ENCODE data around the gene CCR9. TPM values are rescaled to one million over a fixed set of nuclear protein-coding genes. Genes with fewer than 3 reads are reported as not detected.

The CCR9 gene
- total RNA-seq, 1 experiment from 2014 or later, result not detected

DNA sequence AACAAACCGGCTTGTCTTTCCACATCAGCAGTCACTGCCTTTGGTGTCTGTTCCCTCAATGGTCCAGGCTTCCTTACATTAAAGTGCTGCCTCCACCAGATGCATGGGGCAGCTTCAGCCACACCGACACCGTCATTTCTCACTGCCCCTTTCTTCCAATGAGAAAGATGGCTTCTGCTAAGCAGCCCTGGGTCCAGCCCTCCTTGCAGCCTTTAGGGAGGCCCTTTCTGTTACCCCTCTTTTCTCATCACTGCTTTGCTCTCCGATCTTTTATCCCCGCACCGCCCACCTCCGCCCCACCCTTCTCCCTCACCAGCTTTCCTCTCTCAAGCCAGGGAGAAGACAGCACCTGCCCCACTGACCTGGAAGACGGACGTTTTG lies 28.7 kb downstream of the CCR9 start:
- H2AFZ ChIP-seq (ENCODE audit: low read depth, low read length, poor library complexity, severe bottlenecking), result no peak overlapping the region
- no peak overlapping the region for H3K4me3 ChIP-seq (replicated peaks in 1 of 2; ENCODE audit: low read depth in 1 of 2, low read length in 2 of 2)
- intact Hi-C loops (cut with micrococcal nuclease), result no loop called here
- TF ChIP-seq YY1 (IDR thresholded peaks at IDR 0.05; ENCODE audit: extremely low read depth, insufficient replicate concordance, low read depth, low read length) (no peak), CEBPB (IDR thresholded peaks at IDR 0.05; ENCODE audit: low read depth) (no peak), CBX3 (IDR thresholded peaks at IDR 0.05; ENCODE audit: low read depth) (no peak), ELF1 (IDR thresholded peaks at IDR 0.05; ENCODE audit: borderline replicate concordance, low read depth) (no peak), POLR2A (IDR thresholded peaks at IDR 0.05; ENCODE audit: borderline replicate concordance, extremely low read depth, insufficient read depth, insufficient read length) (no peak), FOSL1 (IDR thresholded peaks at IDR 0.05; ENCODE audit: low read depth) (no peak), RAD21 (IDR thresholded peaks at IDR 0.05; ENCODE audit: low read depth) (no peak), SIN3A (IDR thresholded peaks at IDR 0.05; ENCODE audit: low read depth) (no peak), SP1 (IDR thresholded peaks at IDR 0.05; ENCODE audit: low read depth) (no peak), EZH2 (IDR thresholded peaks at IDR 0.05) (no peak), TCF7L2 (IDR thresholded peaks at IDR 0.05; ENCODE audit: borderline replicate concordance, extremely low read depth, insufficient read depth, insufficient read length) (no peak), POLR2AphosphoS5 (IDR thresholded peaks at IDR 0.05; ENCODE audit: low read depth, low read length) (no peak)
- ATAC-seq, result no peak
- DNase-seq (ENCODE audit: low read depth, low spot score), result no peak
- no TSS peak for BruUV-seq (replicated peaks)
- H3K9ac ChIP-seq (ENCODE audit: low read length), result no peak overlapping the region
- no peaks in the 10 kb centered on the region for H3K9me2 ChIP-seq (ENCODE audit: insufficient read depth)
- H3K4me2 ChIP-seq (ENCODE audit: low read length), result no peak overlapping the region
- no peak overlapping the region for H3K27ac ChIP-seq (ENCODE audit: low read depth, low read length)
- no peaks in the 10 kb centered on the region for H3K9me3 ChIP-seq (ENCODE audit: control insufficient read depth in 1 of 2, insufficient read depth in 1 of 2, low read depth in 1 of 2, low read length in 2 of 2)
- peaks cover 14 to 26% of the 10 kb centered on the region in 2 experiments for H3K4me1 ChIP-seq (ENCODE audit: control insufficient read depth in 1 of 2, insufficient read depth in 2 of 2, low read length in 2 of 2)
- H3K79me2 ChIP-seq (ENCODE audit: insufficient read depth, low read length), result no peaks in the 10 kb centered on the region
- CTCF ChIA-PET, result no interaction called here
- no peaks in the 10 kb centered on the region for H4K20me1 ChIP-seq (ENCODE audit: insufficient read depth)
- POLR2A ChIA-PET, result no interaction called here
- H3K27me3 ChIP-seq (ENCODE audit: insufficient read depth, low read length), result no peaks in the 10 kb centered on the region
- no peaks in the 10 kb centered on the region for H3K36me3 ChIP-seq (ENCODE audit: control insufficient read depth in 1 of 2, insufficient read depth in 2 of 2, low read length in 2 of 2)
- RAD21 ChIA-PET (ENCODE audit: low non-redundant PET in 1 of 2, low total read pairs in 2 of 2, uncharacterized antibody in 2 of 2, unreplicated experiment in 2 of 2), result no interaction called here

DNA sequence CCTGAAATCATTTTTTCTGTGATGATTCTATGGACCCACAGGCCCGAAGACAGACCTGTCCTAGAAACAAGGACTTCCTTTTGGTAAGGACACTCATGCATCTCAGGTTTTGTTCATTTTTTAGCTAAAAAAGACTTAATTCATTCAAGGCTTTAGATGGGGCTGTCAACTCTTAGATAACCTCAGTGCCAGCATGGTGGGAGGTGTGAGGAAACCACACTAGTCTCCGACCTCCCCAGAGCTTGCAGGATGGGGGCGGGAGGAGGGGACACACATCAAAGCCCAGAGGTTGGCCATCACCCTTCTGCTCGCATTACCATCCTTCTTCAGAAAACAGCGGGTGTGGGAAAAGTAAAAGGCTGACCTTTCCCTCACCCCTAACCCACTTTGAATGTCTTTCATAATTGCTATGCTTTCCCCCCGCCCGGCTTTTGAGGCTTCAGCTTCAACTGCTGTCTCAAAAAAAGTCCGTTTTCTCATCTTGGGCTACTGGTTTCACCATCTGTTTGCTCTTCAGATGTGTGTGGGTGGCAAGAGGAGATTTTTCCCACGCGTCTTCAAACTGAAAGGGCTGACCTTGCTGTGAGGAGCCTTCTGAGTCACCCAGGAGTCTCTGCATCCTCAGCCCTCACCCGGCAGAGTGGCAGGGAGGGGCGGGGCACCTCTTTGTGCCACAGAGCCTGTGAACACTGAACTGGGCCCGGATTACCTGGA lies 29.3 kb downstream of the CCR9 start:
- TF ChIP-seq EGR1 (IDR thresholded peaks at IDR 0.05; ENCODE audit: low read depth), result peak; percentile 74
- TF ChIP-seq POLR2A (IDR thresholded peaks at IDR 0.05; ENCODE audit: borderline replicate concordance, extremely low read depth, insufficient read depth, insufficient read length), result no peak
- no peak for TF ChIP-seq CEBPB (IDR thresholded peaks at IDR 0.05; ENCODE audit: low read depth)
- TF ChIP-seq RAD21 (IDR thresholded peaks at IDR 0.05; ENCODE audit: low read depth), result no peak
- TF ChIP-seq, protein P1, sequence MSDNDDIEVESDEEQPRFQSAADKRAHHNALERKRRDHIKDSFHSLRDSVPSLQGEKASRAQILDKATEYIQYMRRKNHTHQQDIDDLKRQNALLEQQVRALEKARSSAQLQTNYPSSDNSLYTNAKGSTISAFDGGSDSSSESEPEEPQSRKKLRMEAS (IDR thresholded peaks at IDR 0.05), result peak; percentile 19; the same call in 1 of the 2 replicates
- no peak for TF ChIP-seq POLR2AphosphoS5 (IDR thresholded peaks at IDR 0.05; ENCODE audit: low read depth, low read length)
- no peaks in the 10 kb centered on the region for H3K27me3 ChIP-seq (ENCODE audit: insufficient read depth, low read length)
- H3K79me2 ChIP-seq (ENCODE audit: insufficient read depth, low read length), result no peaks in the 10 kb centered on the region
- H3K4me3 ChIP-seq (replicated peaks in 1 of 2; ENCODE audit: low read depth in 1 of 2, low read length in 2 of 2), result no peak overlapping the region
- BruUV-seq (replicated peaks), result no TSS peak
- ATAC-seq, result peak; percentile 94
- ChIA-PET CTCF (no interaction called here), POLR2A (no interaction called here), RAD21 (ENCODE audit: low non-redundant PET in 1 of 2, low total read pairs in 2 of 2, uncharacterized antibody in 2 of 2, unreplicated experiment in 2 of 2) (no interaction called here)
- no peaks in the 10 kb centered on the region for H3K9me2 ChIP-seq (ENCODE audit: insufficient read depth)
- DNase-seq (ENCODE audit: low read depth, low spot score), result peak; percentile 7
- no peak overlapping the region for H3K27ac ChIP-seq (ENCODE audit: low read depth, low read length)
- intact Hi-C loops (cut with micrococcal nuclease), result no loop called here
- H3K4me1 ChIP-seq (ENCODE audit: control insufficient read depth in 1 of 2, insufficient read depth in 2 of 2, low read length in 2 of 2), result peaks cover 14 to 26% of the 10 kb centered on the region in 2 experiments
- H2AFZ ChIP-seq (ENCODE audit: low read depth, low read length, poor library complexity, severe bottlenecking), result no peak overlapping the region
- H4K20me1 ChIP-seq (ENCODE audit: insufficient read depth), result no peaks in the 10 kb centered on the region
- H3K4me2 ChIP-seq (ENCODE audit: low read length), result peak overlapping the region; percentile 62
- H3K9ac ChIP-seq (ENCODE audit: low read length), result no peak overlapping the region
- no peaks in the 10 kb centered on the region for H3K9me3 ChIP-seq (ENCODE audit: control insufficient read depth in 1 of 2, insufficient read depth in 1 of 2, low read depth in 1 of 2, low read length in 2 of 2)
- H3K36me3 ChIP-seq (ENCODE audit: control insufficient read depth in 1 of 2, insufficient read depth in 2 of 2, low read length in 2 of 2), result no peaks in the 10 kb centered on the region

Measured in HCT116 (cell line).